C4-2B (cell line): ENCODE measurements around the gene STK4.

Experiments
- H3K27ac ChIP-seq: fragments of 450-650 bp; 2 replicates; pipeline ENCODE4 v1.5.1; 2017
- ZFX ChIP-seq: fragments of 450-650 bp; IDR thresholded peaks from 2 replicates; pipeline ENCODE4 v1.6.1; 2017
- TF ChIP-seq, protein P1 (sequence below): fragments of 450-650 bp; conservative IDR thresholded peaks from 2 replicates; pipeline ENCODE4 v1.5.1; 2017; ENCODE audit warnings: mild to moderate bottlenecking

STK4 gene

DNA sequence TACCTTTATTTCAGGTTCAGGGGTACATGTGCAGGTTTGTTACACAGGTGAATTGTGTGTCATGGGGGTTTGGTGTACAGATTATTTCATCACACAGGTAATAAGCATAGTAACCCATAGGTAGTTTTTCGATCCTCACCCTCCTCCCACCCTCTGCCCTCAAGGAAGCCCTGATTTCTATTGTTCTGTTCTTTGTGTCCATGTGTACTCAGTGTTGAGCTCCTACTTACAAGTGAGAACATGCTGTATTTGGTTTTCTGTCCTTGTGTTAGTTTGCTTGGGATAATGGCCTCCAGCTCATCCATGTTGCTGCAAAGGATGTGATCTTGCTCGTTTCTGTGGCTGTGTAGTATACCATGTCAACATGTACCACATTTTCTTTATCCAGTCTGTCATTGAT lies 66.0 kb downstream of the STK4 start:
- TF ChIP-seq, protein P1, sequence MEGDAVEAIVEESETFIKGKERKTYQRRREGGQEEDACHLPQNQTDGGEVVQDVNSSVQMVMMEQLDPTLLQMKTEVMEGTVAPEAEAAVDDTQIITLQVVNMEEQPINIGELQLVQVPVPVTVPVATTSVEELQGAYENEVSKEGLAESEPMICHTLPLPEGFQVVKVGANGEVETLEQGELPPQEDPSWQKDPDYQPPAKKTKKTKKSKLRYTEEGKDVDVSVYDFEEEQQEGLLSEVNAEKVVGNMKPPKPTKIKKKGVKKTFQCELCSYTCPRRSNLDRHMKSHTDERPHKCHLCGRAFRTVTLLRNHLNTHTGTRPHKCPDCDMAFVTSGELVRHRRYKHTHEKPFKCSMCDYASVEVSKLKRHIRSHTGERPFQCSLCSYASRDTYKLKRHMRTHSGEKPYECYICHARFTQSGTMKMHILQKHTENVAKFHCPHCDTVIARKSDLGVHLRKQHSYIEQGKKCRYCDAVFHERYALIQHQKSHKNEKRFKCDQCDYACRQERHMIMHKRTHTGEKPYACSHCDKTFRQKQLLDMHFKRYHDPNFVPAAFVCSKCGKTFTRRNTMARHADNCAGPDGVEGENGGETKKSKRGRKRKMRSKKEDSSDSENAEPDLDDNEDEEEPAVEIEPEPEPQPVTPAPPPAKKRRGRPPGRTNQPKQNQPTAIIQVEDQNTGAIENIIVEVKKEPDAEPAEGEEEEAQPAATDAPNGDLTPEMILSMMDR: no peak
- TF ChIP-seq ZFX: no peak
- H3K27ac ChIP-seq: no peak overlapping the region

DNA sequence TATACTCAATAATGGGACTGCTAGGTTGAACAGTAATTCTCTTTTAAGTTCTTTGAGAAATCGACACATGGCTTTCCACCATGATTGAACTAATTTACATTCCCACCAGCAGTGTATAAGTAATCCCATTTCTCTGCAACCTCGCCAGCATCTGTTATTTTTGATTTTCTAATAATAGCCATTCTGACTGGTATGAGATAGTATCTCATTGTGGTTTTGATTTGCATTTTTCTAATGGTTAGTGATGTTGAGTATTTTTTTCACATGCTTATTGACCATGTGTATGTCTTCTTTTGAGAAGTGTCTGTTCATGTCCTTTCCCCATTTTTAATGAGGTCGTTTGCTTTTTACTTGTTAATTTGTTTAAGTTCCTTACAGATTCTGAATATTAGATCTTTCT lies 66.5 kb downstream of the STK4 start:
- H3K27ac ChIP-seq: no peak overlapping the region
- TF ChIP-seq, protein P1: no peak
- no peak for TF ChIP-seq ZFX

DNA sequence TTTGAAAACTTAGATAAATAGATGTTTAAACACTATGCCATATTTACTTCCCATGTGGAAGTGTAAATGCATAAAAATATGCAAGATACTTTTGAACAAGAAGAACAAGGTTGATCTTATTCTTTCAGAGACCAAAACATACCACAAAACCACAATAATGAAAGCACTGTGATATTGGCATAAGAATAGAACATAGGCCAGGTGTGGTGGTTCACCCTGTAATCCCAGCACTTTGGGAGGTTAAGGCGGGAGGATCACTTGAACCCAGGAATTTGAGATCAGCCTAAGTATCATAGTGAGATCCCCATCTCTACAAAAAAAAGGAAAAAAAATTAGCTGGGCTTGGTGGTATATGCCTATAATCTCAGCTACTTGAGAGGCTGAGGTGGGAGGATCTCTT lies 68.1 kb downstream of the STK4 start:
- TF ChIP-seq, protein P1: no peak
- TF ChIP-seq ZFX: no peak
- H3K27ac ChIP-seq: no peak overlapping the region

DNA sequence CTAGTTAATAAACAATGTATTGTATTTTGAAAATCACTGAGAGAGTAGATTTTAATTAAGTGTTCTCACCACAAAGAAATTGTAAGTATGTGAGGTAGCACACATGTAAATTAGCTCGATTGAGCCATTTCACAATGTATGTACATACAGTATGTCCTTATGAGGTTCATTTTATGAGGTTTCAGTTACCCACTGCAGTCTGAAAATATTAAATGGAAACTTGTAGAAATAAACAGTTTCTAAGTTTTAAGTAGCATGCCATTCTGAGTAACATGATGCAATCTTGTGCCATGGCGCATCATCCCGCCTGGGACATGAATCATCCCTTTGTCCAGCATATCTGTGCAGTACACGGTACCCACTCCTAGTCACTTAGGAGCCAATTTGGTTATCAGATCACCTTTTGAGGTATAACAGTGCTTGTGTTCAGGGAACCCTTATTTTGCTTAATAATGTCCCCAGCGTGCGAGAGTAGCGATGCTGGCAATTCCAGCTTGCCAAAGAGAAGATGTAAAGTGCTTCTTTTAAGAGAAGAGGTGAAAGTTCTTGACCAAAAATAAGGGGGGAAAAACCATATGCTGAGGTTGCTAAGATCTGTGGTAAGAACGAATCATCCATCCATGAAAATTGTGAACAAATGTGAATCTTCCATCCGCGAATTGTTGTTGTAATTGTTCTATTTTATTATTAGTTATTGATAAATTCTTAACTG lies 69.9 kb downstream of the STK4 start:
- H3K27ac ChIP-seq: no peak overlapping the region
- TF ChIP-seq ZFX: no peak
- TF ChIP-seq, protein P1: no peak

DNA sequence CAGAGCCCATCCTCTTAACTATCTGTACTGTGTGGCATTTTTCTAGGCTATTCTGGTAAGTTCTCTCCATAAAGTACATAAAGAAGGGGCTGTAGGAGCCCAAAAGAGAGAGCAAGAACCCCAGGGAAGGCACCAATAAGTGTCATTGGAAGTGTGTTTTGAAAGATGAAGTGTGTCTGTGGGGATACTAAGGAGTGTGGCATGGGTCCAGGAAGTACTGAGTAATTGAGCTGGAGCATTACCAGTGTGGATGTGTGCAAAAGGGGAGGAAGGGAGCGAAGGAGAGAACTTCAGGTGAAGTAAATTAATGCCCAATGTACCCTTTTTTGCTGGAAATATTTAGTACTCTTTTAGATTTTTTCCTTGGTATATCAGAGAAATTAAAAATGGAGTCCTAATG lies 70.7 kb downstream of the STK4 start:
- no peak overlapping the region for H3K27ac ChIP-seq
- TF ChIP-seq, protein P1: no peak
- TF ChIP-seq ZFX: no peak

DNA sequence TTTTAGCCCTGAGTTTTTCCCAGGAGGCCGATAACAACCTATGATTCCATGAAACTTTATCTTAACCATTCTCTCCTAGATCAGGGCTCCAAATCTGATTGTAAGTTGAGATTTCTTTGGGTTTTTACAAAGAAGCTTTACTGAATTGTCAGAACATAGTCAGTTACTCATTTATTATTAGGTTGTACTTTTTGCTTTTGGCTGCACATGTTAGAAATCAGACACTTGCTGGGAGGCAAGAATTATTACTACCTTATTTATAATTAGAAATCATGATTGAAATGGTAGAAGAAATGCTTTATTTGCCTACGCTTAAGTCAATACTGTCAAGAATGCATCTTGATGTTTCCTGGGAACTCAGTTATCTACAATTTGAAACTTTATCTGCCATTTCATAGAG lies 71.3 kb downstream of the STK4 start:
- H3K27ac ChIP-seq: no peak overlapping the region
- TF ChIP-seq ZFX: no peak
- TF ChIP-seq, protein P1: no peak

DNA sequence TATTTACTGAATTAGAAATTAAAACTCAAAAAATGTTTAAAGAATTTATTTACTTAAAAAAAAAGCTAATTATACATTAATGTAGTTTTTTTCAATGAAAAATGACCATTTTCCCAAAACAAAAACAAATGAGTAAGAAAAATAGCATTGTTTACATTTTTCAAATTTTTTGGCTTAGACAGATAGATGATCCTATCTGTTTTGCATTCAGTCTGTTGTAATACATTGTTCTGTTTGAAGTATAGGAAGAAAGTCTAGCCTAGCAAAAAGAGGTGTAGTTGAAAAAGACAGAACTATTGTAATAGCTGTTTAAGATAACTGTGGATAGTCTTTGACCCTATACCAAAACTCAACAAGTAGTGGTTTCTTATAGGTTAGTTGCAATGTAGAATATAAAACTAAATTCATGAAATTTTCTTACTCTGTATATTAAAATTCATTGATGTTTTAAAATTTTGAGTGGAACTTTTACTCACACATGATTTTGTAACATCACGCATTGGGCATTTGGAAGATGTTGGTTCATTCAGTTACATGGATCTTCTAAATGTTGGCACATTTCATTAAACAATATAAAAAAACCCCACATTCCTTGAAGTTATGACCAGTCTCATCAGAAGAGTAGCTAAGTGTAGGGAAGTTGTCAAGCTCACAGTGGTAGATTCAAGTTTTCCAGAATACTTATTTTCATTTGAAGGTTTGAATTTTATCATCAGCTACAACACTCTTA lies 72.6 kb downstream of the STK4 start:
- H3K27ac ChIP-seq: no peak overlapping the region

More for the DNA sequence above, 72.6 kb downstream of the STK4 start:
- TF ChIP-seq, protein P1: no peak
- no peak for TF ChIP-seq ZFX
